IPS DF 6.9 (cell line): ENCODE data around the gene SLC23A2.

ENCODE experiments used
- DNase-seq: peaks from one replicate; pipeline ENCODE4 v3.0.0-alpha.2; 2013; ENCODE audit warnings: low read depth, low spot score
- H3K27ac ChIP-seq: one replicate; pipeline ENCODE4 v1.5.1; 2013; ENCODE audit warnings: low read length, control low read depth
- H3K27me3 ChIP-seq: 2 replicates; pipeline ENCODE4 v1.6.1; 2013; ENCODE audit warnings: mild to moderate bottlenecking, low read length; ENCODE audit not compliant: control insufficient read depth, insufficient read depth
- H3K36me3 ChIP-seq: 2 replicates; pipeline ENCODE4 v1.6.1; 2013; ENCODE audit warnings: low read length; ENCODE audit not compliant: control insufficient read depth, insufficient read depth
- H3K4me1 ChIP-seq: 2 replicates; pipeline ENCODE4 v1.6.1; 2013; ENCODE audit warnings: low read length; ENCODE audit not compliant: control insufficient read depth, insufficient read depth
- H3K4me3 ChIP-seq: 2 replicates; pipeline ENCODE4 v1.5.1; 2013; ENCODE audit warnings: mild to moderate bottlenecking, low read length
- H3K9me3 ChIP-seq: 2 replicates; pipeline ENCODE4 v1.6.1; 2013; ENCODE audit warnings: low read length, inconsistent platforms; ENCODE audit not compliant: control insufficient read depth, insufficient read depth
- WGBS: extraction: QIAGEN DNeasy Blood & Tissue Kit; methylation state at CpG from one replicate; pipeline ENCODE4 v1.1.7; 2013; ENCODE audit warnings: mixed read lengths, missing lambda C conversion rate; ENCODE audit not compliant: insufficient read length, insufficient coverage; 5-methylcytosine and 5-hydroxymethylcytosine counted together

SLC23A2 gene

GRCh38 chr20:4904127-4904860, 97.0 kb downstream of the SLC23A2 start:
- H3K9me3 ChIP-seq: no peaks in the 10 kb centered on the region
- H3K4me3 ChIP-seq: no peak overlapping the region
- DNase-seq: no peak
- H3K27ac ChIP-seq: no peak overlapping the region
- H3K36me3 ChIP-seq: no peaks in the 10 kb centered on the region
- no CpG with 5 or more reads among the region's 4 CpGs for WGBS
- H3K27me3 ChIP-seq: no peaks in the 10 kb centered on the region
- no peaks in the 10 kb centered on the region for H3K4me1 ChIP-seq

- WGBS: no CpG with 5 or more reads among the region's 4 CpGs
- H3K27me3 ChIP-seq: no peaks in the 10 kb centered on the region
Measured at GRCh38 chr20:4902788-4903187, 98.5 kb downstream of the SLC23A2 start.

GRCh38 chr20:4901031-4901818, 100.1 kb downstream of the SLC23A2 start:
- H3K27me3 ChIP-seq: no peaks in the 10 kb centered on the region
- 0 out of 2 replicates have a peak, but pooled peaks cover 4% of the 10 kb centered on the region for H3K4me1 ChIP-seq
- WGBS: no CpG with 5 or more reads among the region's 14 CpGs
- H3K4me3 ChIP-seq: no peak overlapping the region
- H3K36me3 ChIP-seq: no peaks in the 10 kb centered on the region
- no peak for DNase-seq
- H3K27ac ChIP-seq: no peak overlapping the region
- H3K9me3 ChIP-seq: no peaks in the 10 kb centered on the region

More at GRCh38 chr20:4902788-4903187, 98.5 kb downstream of the SLC23A2 start:
- no peak for DNase-seq
- Histone ChIP-seq H3K4me1 (no peaks in the 10 kb centered on the region), H3K9me3 (no peaks in the 10 kb centered on the region), H3K27ac (no peak overlapping the region), H3K4me3 (no peak overlapping the region), H3K36me3 (no peaks in the 10 kb centered on the region)

GRCh38 chr20:4898282-4899244, 102.7 kb downstream of the SLC23A2 start:
- Histone ChIP-seq H3K27me3 (no peaks in the 10 kb centered on the region), H3K4me3 (no peak overlapping the region), H3K9me3 (no peaks in the 10 kb centered on the region), H3K36me3 (no peaks in the 10 kb centered on the region), H3K27ac (no peak overlapping the region), H3K4me1 (0 out of 2 replicates have a peak, but pooled peaks cover 7% of the 10 kb centered on the region)
- WGBS: no CpG with 5 or more reads among the region's 14 CpGs
- no peak for DNase-seq

- no peaks in the 10 kb centered on the region for H3K9me3 ChIP-seq
- H3K36me3 ChIP-seq: no peaks in the 10 kb centered on the region
- no peak overlapping the region for H3K4me3 ChIP-seq
- no CpG with 5 or more reads among the region's 4 CpGs for WGBS
- H3K27ac ChIP-seq: no peak overlapping the region
- H3K27me3 ChIP-seq: no peaks in the 10 kb centered on the region
- H3K4me1 ChIP-seq: 0 out of 2 replicates have a peak, but pooled peaks cover 7% of the 10 kb centered on the region
- DNase-seq: no peak
Measured at GRCh38 chr20:4897600-4897999, 103.7 kb downstream of the SLC23A2 start.

- Histone ChIP-seq H3K27me3 (no peaks in the 10 kb centered on the region), H3K36me3 (no peaks in the 10 kb centered on the region), H3K9me3 (no peaks in the 10 kb centered on the region), H3K4me1 (0 out of 2 replicates have a peak, but pooled peaks cover 7% of the 10 kb centered on the region), H3K27ac (no peak overlapping the region), H3K4me3 (no peak overlapping the region)
- DNase-seq: no peak
- no CpG with 5 or more reads among the region's 9 CpGs for WGBS
Measured at GRCh38 chr20:4896971-4897497, 104.3 kb downstream of the SLC23A2 start.

- Histone ChIP-seq H3K27ac (no peak overlapping the region), H3K4me3 (no peak overlapping the region), H3K9me3 (no peaks in the 10 kb centered on the region), H3K4me1 (0 out of 2 replicates have a peak, but pooled peaks cover 7% of the 10 kb centered on the region), H3K36me3 (no peaks in the 10 kb centered on the region), H3K27me3 (no peaks in the 10 kb centered on the region)
- no CpG with 5 or more reads among the region's 16 CpGs for WGBS
- DNase-seq: no peak
Measured at GRCh38 chr20:4896119-4896702, 105.1 kb downstream of the SLC23A2 start.

- Histone ChIP-seq H3K4me3 (no peak overlapping the region), H3K27ac (no peak overlapping the region), H3K36me3 (no peaks in the 10 kb centered on the region), H3K27me3 (no peaks in the 10 kb centered on the region), H3K4me1 (0 out of 2 replicates have a peak, but pooled peaks cover 7% of the 10 kb centered on the region), H3K9me3 (no peaks in the 10 kb centered on the region)
- DNase-seq: no peak
- WGBS: no CpG with 5 or more reads among the region's 8 CpGs
Measured at GRCh38 chr20:4894981-4895381, 106.3 kb downstream of the SLC23A2 start.

GRCh38 chr20:4894409-4894808, 106.9 kb downstream of the SLC23A2 start:
- DNase-seq: no peak
- Histone ChIP-seq H3K36me3 (no peaks in the 10 kb centered on the region), H3K27me3 (no peaks in the 10 kb centered on the region), H3K27ac (no peak overlapping the region), H3K4me3 (no peak overlapping the region), H3K4me1 (0 out of 2 replicates have a peak, but pooled peaks cover 7% of the 10 kb centered on the region), H3K9me3 (no peaks in the 10 kb centered on the region)
- no CpG with 5 or more reads among the region's 3 CpGs for WGBS
